ENCODE data around the gene ESM1. TPM values are rescaled to one million over a fixed set of nuclear protein-coding genes. Genes with fewer than 3 reads are reported as not detected.

Gene ESM1
- total RNA-seq, 4 donors from 2014 or later = not detected

GRCh38 chr5:54994628-54995027 lies 9.2 kb upstream of the ESM1 start:
- no peak for TF ChIP-seq CTCF (IDR thresholded peaks at IDR 0.05; ENCODE audit: low read depth)

- TF ChIP-seq CTCF (IDR thresholded peaks at IDR 0.05; ENCODE audit: low read depth) = no peak
Measured at GRCh38 chr5:54993318-54993717, 7.9 kb upstream of the ESM1 start.

GRCh38 chr5:54991416-54991815 lies 6.0 kb upstream of the ESM1 start:
- TF ChIP-seq CTCF (IDR thresholded peaks at IDR 0.05; ENCODE audit: low read depth) = no peak

GRCh38 chr5:54990841-54991258 lies 5.5 kb upstream of the ESM1 start:
- no peak for TF ChIP-seq CTCF (IDR thresholded peaks at IDR 0.05; ENCODE audit: low read depth)

GRCh38 chr5:54988817-54989216 lies 3.4 kb upstream of the ESM1 start:
- TF ChIP-seq CTCF (IDR thresholded peaks at IDR 0.05; ENCODE audit: low read depth) = no peak

- no peak for TF ChIP-seq CTCF (IDR thresholded peaks at IDR 0.05; ENCODE audit: low read depth)
Measured at GRCh38 chr5:54988218-54988617, 2.8 kb upstream of the ESM1 start.

- no peak for TF ChIP-seq CTCF (IDR thresholded peaks at IDR 0.05; ENCODE audit: low read depth)
Measured at GRCh38 chr5:54986269-54986654, 869 bp upstream of the ESM1 start.

All from subcutaneous adipose tissue (tissue), 4 donors.